Heart left ventricle (tissue), 13 donors: ENCODE measurements around the gene PLCB2.

Experiments used
- POLR2A ChIP-seq, 2 donors: fragments of 450-650 bp; IDR thresholded peaks; one replicate each; pipeline ENCODE4 v1.6.1; 2017; ENCODE audit warnings: antibody characterized with exemption in 2 of 2, mild to moderate bottlenecking in 2 of 2, moderate library complexity in 2 of 2
- TF ChIP-seq, protein P1 (sequence below), 12 donors: fragments of 200-600 bp; sonication (generic) in 4 of 12; IDR thresholded peaks; one replicate each; pipeline versions ENCODE4 v1.5.0 to v1.8.0; 2018 to 2022; ENCODE audit warnings: antibody characterized with exemption in 12 of 12, mild to moderate bottlenecking in 5 of 12
- donor health status: ischemic (EF 13 %, LVEDD 7.1; RV severe dilation, severe dysfunction).
- donor health status: DM: no; HTN: yes; CAD: no.
- donor health status: DM: no; HTN: no; CAD: no.
- donor health status: ischemic (EF 25% LVEDD 6.9; RV normal size, moderate dysfunction).
- donor health status: ischemic (EF 25% LVEDD 5.7; RV mildly dilated, moderate dysfunction).
- donor health status: ischemic (EF 35%, LVEDD 5.7; RV mildly dilated, moderate dysfunction).
- donor health status: nonischemic (EF 11% LVEDD 7.7; RV severe dilation, severe dysfunction).
- donor health status: DM: yes; HTN: yes; CAD: no.
- donor health status: PGD.
- donor health status: ischemic (EF 29% LVEDD 5.4; RV normal size, mild dysfunction).
- donor health status: nonischemic (EF 23%, LVEDD 6.1; RV moderate dilation, normal function).

DNA sequence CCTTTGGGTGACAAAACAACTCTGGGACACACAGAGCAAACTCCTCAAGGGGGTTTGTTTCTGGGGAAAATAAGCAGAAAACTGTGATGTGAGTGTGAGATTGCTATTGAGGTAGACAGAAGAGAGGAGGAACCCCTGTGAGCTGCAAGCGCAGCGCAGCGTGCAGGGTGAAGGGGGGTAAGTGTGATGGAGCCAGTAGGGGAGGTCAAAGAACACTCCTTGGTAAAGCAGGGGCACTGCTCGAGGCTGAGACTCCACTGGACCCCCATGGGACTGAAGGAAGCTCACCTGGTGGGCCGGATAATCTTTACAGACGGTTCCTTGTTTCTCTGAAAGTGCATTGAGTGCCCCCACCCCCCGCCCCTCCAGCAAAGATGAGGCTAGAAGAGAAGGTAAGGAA, 23.3 kb upstream of the PLCB2 start:
- TF ChIP-seq, protein P1, sequence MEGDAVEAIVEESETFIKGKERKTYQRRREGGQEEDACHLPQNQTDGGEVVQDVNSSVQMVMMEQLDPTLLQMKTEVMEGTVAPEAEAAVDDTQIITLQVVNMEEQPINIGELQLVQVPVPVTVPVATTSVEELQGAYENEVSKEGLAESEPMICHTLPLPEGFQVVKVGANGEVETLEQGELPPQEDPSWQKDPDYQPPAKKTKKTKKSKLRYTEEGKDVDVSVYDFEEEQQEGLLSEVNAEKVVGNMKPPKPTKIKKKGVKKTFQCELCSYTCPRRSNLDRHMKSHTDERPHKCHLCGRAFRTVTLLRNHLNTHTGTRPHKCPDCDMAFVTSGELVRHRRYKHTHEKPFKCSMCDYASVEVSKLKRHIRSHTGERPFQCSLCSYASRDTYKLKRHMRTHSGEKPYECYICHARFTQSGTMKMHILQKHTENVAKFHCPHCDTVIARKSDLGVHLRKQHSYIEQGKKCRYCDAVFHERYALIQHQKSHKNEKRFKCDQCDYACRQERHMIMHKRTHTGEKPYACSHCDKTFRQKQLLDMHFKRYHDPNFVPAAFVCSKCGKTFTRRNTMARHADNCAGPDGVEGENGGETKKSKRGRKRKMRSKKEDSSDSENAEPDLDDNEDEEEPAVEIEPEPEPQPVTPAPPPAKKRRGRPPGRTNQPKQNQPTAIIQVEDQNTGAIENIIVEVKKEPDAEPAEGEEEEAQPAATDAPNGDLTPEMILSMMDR (IDR thresholded peaks at IDR 0.05): no peak
- no peak for TF ChIP-seq POLR2A (IDR thresholded peaks at IDR 0.05)
